ENCODE data around the gene LEPROT.
"Not testable (repeated sequence)": the region's sequence is repeated elsewhere in the genome, so short reads cannot be mapped to it uniquely, and the experiment has no call there.

Gene LEPROT

DNA sequence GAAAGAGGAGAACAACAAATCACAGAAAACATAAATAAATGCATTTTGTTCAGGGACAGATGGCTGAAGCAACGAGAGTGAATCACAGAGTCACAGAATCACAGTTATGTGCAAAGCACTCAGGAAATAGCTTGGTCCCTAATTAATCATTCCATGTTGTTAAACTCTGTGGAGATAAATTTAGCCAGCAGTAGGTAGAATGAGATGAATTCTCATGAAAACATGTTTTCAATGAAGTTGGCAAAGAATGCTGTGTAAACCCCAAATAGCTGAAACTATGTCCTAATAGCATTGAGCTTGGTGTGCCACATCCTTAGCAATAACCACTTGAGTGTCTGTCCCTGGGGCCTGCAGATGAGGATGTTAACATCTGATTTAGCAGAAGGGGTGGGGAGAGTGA, 20.4 kb downstream of the LEPROT start:
- no peak for DNase-seq

DNA sequence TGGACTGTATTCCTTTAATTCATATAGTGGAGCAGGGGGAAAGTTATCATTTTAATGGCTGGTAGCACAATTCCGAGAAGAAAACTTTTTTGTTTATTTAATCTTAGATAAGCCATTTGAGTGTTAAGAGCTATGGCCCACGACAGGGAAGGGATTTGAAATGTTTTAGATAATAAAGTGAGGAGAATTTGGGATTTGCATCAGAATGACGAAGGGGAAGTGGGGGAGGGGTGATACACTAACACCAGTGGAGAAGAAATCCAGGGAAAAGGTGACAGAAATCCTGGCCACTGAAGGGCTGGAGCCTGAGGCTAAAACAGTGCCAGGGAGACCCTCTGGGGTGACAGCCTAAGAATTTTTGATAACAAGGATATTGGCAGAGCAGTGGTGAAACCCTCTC, 21.0 kb downstream of the LEPROT start:
- DNase-seq, result no peak

DNA sequence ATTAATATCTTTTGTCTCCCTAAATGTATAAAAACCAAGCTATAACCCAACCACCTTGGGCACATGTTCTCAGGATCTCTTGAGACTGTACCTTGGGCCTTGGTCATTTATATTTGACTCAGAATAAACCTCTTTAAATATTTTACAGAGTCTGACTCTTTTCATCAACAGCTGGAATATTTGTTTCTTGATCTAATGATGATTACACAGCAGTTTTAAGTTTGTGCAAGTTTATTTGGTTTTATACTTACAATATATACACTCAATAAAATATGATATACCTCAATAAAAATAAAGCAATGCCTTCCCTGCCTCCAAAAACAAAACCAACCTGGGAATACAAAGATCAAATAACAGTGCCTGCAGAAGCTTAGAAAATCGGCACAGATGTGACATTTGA, 22.0 kb downstream of the LEPROT start:
- no peak for DNase-seq

DNA sequence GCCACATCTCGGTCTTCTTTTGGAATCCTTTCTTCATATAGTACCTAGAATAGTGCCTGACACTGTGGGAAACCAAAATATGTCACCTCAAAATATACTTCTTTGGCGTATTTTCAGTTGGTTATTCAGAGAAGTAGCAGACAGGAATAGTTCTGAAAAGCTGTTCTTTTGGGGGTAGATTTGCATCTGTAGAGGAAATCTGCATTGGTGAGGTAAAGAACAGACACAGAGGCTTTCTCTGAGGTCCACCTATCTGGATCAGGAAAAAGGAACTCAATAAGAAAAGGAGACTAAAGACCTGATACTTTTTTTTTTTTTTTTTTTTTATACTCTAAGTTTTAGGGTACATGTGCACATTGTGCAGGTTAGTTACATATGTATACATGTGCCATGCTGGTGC, 23.2 kb downstream of the LEPROT start:
- DNase-seq, result no peak

DNA sequence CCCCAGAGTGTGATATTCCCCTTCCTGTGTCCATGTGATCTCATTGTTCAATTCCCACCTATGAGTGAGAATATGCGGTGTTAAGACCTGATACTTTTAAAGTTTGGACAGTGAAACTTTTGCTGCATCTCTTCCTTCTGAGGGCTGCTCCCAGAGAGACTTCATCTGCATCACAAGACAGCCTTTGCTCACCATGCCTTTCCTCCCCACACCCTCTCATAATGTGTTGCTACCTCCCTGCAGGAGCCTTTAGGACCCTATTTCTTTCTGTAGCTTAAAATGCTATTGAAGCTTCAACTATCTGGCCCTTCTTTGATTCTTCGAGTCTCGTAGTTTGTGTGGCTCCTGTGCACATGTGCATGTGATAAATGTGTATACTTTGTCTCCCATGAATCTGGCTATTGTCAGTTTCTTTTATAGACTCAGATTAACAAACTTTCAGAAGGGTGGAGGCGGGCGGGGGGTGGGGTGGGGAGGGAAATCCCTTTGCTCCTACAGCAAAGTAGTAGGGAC, 23.7 kb downstream of the LEPROT start:
- DNase-seq, result no peak

DNA sequence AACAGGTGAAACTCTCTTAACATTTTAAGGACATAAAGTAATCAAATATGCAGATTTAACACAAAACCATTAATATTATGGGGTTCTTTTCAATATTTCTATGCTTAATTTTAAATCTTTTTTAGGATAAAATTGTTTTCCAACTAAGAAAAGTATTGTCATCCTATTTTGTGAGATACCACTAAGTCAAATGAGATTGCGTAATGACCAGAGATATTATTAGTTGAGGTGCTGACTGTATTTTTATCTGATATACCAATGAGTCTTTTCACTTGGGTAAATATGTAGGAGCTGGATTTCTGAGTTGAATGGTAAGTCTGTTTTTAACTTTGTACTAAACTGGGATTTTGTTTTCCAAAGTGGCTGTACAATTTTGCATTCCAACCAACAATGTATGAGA, 25.4 kb downstream of the LEPROT start:
- no peak for DNase-seq

DNA sequence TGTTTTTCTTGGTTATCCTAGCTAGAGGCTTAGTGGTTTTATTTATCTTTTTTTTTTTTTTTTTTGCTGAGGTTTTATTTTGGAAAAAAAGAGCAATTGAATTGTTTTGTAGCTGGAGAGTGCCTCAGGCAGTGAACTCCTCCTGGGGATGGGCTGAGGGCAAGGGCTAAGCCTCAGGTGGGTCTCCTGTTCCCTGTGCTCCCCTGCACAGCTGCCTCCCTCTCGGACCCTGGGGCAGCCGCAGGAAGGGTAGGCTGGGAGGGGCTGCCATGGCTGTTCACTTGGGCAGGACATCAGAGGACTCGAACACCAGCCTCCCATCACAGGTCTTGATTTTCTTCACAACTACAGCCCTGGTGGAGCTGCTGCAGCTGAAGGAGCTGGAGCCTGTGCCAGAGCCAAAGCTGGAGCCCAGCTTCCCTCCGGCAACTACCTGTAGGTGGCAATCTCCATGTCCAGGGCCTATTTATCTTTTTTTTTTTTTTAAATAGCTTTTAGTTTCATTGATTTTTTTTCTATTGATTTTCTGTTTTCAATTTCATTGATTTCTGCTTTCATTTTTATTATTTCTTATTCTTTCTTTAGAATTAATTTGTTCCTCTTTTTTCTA, 28.9 kb downstream of the LEPROT start:
- no peak for DNase-seq

DNA sequence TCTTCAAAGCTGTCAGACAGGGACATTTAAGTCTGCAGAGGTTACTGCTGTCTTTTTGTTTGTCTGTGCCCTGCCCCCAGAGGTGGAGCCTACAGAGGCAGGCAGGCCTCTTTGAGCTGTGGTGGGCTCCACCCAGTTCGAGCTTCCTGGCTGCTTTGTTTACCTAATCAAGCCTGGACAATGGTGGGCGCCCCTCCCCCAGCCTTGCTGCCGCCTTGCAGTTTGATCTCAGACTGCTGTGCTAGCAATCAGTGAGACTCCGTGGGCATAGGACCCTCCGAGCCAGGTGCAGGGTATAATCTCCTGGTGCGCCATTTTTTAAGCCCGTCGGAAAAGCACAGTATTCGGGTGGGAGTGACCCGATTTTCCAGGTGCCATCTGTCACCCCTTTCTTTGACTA, 35.2 kb downstream of the LEPROT start:
- not testable (repeated sequence) for DNase-seq

DNA sequence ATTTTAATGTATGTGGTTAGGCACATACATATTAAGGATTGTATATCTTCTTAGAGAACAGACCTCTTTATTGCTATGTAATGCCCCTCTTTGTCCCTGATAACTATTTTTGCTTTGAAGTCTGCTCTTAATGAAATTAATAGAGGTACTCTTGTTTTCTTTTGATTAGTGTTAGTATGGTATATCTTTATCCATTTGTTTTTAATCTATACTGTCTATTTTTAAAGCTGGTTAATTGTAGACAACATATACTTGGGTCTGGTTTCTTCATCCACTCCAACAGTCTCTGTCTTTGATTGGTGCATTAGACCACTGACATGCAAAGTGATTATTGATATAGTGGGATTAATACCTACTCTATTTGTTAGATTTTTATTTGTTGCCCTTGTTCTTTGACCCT, 36.0 kb downstream of the LEPROT start:
- DNase-seq, result no peak

DNA sequence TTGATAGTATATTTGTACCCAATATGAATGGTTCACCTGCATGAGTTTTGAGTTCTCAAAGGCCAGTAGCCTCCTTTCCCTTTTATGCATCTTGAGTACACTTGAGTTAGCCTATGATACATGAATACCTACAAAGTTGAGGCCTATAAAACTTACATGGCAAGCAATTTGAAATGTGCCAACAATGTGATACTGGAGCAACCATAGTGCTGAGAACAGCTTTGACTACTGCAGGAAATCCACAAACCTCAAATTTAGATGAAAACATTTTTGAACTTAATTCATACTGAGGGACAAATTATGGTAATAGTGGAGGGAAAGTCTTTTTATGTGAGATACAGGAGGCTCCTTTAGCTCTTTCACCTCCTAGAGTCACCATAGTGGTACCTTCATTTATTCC, 37.4 kb downstream of the LEPROT start:
- no peak for DNase-seq

DNA sequence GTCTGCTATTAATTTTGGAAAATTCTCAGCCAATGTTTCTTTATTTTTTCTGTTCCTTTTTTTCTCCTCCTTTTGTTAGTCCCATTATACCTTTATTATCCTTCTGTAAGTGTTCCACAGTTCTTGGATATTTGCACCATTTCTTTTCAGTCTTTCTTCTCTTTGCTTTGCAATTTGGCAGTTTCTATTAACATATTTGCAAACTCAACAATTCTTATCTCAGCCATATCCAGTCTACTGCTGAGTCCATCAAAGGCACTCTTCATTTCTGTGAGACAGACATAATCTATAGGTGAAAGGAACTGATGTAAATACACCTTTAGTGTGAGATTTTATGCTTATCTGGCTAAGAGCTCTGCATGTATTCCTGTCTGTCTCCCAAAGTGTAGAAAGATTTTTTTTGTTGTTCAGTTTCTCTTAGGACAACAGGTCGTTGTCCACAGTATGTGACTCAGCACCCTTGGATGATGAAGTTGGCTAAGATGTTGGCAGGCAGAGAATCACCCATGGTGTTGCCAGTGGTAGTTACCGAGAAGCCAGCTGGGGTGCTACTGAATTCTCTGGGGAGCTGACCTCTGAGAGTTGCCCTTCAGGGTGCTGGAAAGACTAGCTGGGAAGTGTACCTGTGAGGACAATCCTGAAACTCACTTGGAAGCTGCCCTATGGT, 38.4 kb downstream of the LEPROT start:
- DNase-seq, result no peak

DNA sequence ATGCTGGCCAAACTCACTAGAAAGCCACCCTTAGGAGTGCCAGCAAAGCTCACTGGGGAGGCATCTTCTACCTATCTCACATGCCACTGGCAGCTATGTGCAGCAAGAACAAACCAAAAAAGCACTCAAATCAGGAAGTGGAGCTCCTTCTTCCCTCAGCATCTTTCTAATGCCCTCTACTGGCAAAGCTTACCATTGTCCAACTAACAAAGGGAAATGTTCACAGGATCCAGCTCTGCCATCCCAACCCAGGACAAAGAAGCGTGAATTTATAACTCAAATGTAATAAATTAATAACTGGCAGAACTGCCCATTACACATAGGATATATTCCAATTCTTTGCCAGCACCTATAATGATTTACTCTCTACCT, 38.9 kb downstream of the LEPROT start:
- DNase-seq, result peak; percentile 51

DNA sequence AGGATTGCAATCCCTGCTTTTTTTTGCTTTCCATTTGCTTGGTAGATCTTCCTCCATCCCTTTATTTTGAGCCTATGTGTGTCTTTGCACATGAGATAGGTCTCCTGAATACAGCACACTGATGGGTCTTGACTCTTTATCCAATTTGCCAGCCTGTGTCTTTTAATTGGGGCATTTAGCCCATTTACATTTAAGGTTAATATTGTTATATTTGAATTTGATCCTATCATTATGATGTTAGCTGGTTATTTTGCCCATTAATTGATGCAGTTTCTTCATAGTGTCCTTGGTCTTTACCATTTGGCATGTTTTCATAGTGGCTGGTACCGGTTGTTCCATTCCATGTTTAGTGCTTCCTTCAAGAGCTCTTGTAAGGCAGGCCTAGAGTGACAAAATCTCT, 45.4 kb downstream of the LEPROT start:
- DNase-seq, result not testable (repeated sequence)

DNA sequence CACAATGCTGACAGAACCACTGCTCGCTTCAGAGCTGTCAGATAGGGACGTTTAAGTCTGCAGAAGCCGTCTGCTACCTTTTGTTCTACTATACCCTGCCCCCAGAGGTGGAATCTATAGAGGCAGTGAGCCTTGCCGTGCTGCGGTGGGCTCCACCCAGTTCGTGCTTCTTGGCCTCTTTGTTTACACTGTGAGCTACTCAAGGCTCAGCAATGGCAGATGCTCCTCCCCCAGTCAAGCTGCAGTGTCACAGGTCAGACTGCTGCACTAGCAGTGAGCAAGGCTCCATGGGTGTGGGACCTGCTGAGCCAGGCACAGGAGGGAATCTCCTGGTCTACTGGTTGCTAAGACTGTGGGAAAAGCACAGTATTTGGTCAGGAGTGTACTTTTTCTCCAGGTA, 47.1 kb downstream of the LEPROT start:
- no peak for DNase-seq

DNA sequence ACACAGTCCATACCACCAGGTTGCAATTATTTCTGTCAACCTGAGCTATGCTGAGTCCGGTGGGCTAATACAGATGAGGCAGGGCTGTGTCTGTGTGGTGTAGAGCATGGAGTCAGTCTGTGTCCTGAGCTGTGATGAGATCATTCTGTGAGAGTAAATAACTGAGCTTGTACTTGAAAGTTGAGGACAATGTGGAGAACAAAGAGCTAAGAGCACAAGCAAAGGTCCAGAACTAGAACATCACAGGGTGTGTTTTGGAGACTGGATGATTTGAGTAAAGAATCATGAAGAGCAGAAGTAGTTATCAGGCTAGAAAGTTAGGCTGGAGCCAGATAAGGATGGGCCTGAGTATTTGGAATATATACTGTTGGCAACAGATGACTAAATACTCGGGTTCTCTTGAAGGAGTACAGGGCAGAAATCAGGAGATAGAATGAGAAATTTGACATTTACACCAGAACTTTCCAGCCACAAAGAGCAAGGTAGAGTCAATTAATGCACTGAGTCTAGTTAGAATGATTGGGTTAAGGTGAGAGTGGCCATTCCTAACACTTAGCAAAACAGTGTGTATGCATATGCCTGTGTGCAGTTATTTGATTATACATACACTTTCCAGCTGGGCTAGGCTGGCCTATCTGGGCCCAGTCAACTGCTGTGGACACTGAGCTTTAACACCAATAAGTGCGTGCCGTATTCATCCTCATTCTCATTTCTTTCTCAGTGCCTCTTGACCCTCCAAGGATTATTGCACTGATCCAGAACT, 48.8 kb downstream of the LEPROT start:
- DNase-seq, result no peak

DNA sequence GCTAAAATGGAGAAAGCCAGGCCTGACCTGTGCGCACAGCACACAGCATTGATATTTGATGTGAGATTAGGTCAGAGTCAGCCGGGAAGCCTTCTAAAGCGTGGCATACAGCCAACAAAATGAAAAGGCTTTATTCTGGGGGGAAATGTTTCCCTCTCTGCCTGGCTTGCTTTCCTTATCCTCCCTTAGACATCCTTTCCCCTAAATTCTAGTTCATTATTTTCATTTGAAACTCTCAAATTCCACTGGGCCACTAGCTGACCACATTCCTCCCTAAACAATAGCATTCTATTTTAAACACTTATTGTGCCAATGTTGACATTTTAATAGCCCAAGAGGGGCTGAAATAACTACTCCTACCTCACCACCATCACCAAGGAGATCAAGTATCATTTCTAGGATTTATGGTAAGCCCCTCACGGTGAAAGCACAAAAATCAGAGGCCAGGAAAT, 49.4 kb downstream of the LEPROT start:
- no peak for DNase-seq

DNA sequence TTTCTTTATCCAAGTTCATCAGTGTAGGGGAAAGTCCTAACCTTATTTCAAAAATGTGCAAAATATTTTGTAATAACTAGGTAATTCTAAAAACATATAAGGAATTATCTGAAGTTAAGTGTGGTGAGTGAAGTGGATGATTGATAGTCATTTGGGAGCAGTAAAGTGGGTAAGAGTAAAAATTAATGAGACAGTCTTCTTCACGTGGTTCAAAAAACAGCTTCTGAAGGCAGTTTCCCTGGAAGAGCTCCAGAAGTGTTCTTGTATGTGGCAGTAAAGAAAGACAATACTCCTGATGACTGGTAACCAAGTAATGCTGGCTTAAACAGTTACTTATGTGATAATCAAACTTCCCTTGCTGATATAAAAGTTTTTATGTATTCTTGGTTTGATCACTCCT, 50.3 kb downstream of the LEPROT start:
- no peak for DNase-seq

DNA sequence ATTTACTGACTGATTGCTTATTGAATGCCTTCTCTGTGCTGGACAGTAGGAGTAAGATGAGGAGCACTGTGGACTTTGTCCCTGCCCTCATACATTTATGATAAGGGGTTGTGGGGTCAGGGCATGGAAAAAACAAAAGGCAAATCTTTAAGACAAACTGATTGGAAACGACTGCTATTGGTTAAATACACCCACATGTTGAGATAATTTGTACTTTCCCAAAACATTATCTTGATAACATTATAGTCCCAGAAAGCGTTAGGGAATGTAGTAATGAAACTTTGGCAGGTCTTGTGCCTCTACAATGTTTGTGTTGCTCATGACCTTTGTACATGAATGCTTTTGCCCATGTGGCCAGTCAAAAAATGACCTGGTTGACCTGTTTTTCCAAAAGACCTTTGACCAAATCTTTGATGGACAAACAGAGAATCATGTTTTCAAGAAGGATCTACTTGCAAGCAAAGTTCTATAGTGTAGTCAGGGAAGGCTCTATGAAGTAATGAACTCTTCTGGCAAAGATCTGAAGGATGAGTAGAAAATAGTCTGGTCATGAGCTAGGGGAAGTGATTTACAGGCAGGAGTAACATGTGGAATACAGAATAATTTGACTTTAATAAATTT, 50.9 kb downstream of the LEPROT start:
- no peak for DNase-seq

DNA sequence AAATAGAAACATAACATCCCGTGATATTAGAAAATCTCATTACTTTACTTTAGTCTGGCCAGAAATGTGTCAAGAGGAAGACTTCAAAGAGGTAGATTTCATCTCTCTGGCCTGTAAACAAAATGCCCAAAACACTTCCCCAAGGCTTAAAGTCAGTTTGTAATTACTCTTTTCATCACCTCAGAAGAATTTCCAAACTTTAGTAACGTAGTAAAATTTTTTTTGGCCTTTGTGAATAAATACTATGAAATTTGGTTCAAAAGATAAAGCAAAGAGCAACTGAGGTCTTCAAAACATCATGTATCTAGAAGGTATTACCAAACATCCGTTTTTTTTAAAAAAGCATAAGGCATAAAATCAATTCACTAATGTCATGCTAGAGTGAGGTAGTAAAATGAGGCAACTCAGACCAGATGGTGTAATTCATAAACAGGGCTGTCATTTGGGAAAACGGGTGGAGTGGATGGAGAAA, 51.4 kb downstream of the LEPROT start:
- no peak for DNase-seq

DNA sequence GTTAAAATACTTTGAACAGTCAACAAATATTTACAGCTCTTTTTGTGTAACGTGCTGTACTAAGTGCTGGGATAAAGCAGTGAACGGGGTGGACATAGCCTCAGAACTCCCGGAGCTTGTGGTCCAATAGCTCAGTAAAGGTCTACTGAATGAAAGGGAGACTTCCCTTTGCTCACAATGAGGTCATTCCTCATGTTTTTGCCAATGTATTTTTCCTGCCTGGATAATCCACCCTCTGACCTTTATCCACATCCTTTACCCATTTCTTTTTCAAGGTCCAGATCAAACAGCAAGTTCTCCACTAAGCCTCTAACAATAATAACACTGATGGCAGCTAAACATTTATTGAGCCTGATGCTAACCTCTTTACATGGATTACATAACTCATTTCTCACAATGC, 55.9 kb downstream of the LEPROT start:
- no peak for DNase-seq

DNA sequence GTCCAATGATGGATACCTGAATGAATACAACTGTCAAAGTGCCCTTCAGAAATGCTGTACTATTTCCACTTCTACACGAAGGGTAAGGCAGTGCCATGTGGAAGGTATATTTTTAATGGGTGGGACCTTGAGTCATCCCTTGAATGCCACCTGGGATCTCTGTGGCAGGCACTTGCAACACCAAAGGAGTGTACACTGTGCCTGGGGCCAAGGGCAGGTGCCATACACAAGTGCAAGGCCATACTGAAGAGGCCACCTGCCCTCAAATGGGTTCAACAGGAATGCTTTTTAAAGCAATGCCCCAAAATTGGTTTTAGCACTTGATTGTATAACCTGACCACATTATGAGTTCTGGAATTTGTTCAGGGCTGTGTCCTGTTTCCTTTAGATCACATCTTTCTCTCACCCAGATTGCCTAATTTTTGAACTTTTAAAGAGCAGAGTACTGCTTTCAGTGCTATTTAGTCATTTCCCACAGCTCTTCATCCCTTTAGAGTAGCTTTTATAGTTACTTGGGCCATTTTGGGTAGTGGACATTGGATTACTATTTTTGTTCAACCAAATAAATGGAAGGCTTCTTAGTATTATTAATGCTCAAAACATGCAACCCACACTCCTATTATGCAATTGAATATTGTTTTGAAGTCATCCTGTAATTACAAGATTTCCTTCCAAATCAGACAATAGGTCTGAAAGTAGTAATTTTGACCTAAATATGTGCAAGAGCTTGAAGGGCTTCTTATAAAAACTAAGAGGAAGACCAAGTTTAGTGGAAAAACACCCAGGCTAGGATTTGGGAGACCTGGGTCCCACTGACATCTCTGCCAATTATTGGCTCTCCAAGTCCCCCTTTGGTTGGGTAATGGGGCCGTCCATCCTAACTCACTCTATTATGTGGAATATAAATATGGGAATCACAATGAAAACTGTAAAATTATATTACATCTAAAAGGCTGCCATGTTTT, 57.2 kb downstream of the LEPROT start:
- no peak for DNase-seq

DNA sequence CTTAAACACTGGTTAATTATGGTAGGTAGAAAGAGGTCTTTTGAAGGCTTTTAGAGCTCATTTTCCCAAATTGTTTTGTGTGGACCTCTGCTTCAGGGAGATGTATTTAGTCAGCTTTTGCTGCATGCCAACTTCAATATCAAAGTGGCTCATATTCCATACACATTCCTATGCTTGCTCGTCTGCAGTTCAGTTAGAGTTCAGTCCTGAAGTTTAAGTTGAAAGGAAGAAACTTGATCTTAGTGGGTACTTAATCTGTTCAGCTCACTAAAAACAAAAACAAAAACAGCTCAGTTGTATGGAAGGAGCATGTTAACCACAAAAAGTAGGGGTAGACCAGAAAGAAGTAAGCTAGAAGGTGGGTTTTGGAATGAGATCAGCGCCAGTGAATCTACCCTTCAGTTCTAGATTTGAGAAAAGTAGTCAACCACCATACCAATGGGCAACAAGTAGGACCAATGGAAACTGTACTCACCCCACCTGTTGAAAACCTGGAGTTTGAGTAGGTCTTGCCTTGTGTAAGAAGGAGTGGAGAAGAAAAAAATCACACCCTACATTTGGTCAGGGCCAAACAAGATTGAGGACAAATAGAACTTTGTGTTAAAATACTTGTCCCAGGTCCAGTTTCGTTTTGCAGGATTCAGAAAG, 58.0 kb downstream of the LEPROT start:
- no peak for DNase-seq
